Pancreas (tissue), 10 donors: ENCODE results near the gene TBCCD1. TPM values are rescaled to one million over a fixed set of nuclear protein-coding genes. Genes with fewer than 3 reads are reported as not detected.
A peak's percentile ranks its signal among the peaks of the same experiment; 100 is the strongest.

Experiments
- ATAC-seq, 4 donors: fragments of 200-7000 bp; cut with Tn5 transposase; one replicate each; pipeline versions ENCODE4 v1.8.0 to v1.9.1; 2020; ENCODE audit warnings: mild to moderate bottlenecking in 4 of 4, moderate library complexity in 4 of 4
- DNase-seq, 6 donors: peaks; one replicate each; pipeline ENCODE4 v3.0.0-alpha.2; 2020
- FAIRE-seq: peaks from 2 replicates; lab custom pipeline; 2012; peaks lifted over from hg19 to GRCh38; lab: Jason Lieb, UNC
- H3K27ac ChIP-seq, 4 donors: fragments of 200-600 bp; sonication (generic); 1 replicate in 3 of 4; 2 replicates in 1 of 4; pipeline versions ENCODE4 v1.5.0 to v1.8.0; 2020
- H3K27me3 ChIP-seq, 4 donors: fragments of 200-600 bp; one replicate each; pipeline ENCODE4 v1.8.0; 2021
- H3K36me3 ChIP-seq, 3 donors: fragments of 200-600 bp; sonication (generic) in 1 of 3; one replicate each; pipeline versions ENCODE4 v1.5.0 to v1.8.0; 2020 to 2021
- H3K4me1 ChIP-seq, 3 donors: fragments of 200-600 bp; one replicate each; pipeline ENCODE4 v1.8.0; 2021
- H3K4me3 ChIP-seq, 4 donors: fragments of 200-600 bp; sonication (generic) in 2 of 4; one replicate each; pipeline versions ENCODE4 v1.5.0 to v1.8.0; 2020 to 2021
- H3K9me3 ChIP-seq, 4 donors: fragments of 200-600 bp; one replicate each; pipeline ENCODE4 v1.8.0; 2021
- WGBS, 2 donors: extraction: QIAGEN DNeasy Blood & Tissue Kit; methylation state at CpG; one replicate each; pipeline ENCODE4 v1.1.7; 2013; 5-methylcytosine and 5-hydroxymethylcytosine counted together
- intact Hi-C, 3 donors: fragments of 100-400 bp; cut with DNase I; formaldehyde crosslinking; loops; one replicate each; pipeline versions ENCODE4 v1.11.1 to v1.14.2; 2022
- polyA plus RNA-seq, 2 donors: library from polyadenylated mRNA; stranded (reverse); fragments of 200-250 nt; gene quantifications; one replicate each; pipeline ENCODE4 v1.2.3, GENCODE V29; 2013
- total RNA-seq, 6 donors: library from RNA; stranded (reverse); fragmentation: NEBNext Ultra II Directional in 4 of 6; extraction: Animal tissue kit (Norgen Biotek cat#: 25700) in 4 of 6; gene quantifications; one replicate each; pipeline versions ENCODE4 v1.2.1 to v1.2.4, GENCODE V29; 2021 to 2023
- TF ChIP-seq, protein P1 (sequence below), 4 donors: fragments of 200-600 bp; sonication (generic) in 3 of 4; IDR thresholded peaks; one replicate each; pipeline versions ENCODE4 v1.5.0 to v1.8.0; 2021; ENCODE audit warnings: antibody characterized with exemption in 4 of 4
- donor health status: healthy with polysubstance abuse.
- donor health status: DM: no; HTN: no; CAD: no; lungs with moderate emphysema.
- donor health status: DM: no; HTN: no; CAD: no.
- donor health status: control.
- donor health status: control.
- donor health status: Bipolar disorder and iron deficiency.
- donor health status: DM: yes; HTN: yes; CAD: no.
- donor health status: DM: no; HTN: no; CAD: no.
- donor health status: DM: no; HTN: no; CAD: no.
- donor health status: DM: yes; HTN: yes; CAD: no.

TBCCD1 gene
- total and polyA plus RNA-seq, 8 donors = 2.6 to 7.4 (median 5.1) TPM

DNA sequence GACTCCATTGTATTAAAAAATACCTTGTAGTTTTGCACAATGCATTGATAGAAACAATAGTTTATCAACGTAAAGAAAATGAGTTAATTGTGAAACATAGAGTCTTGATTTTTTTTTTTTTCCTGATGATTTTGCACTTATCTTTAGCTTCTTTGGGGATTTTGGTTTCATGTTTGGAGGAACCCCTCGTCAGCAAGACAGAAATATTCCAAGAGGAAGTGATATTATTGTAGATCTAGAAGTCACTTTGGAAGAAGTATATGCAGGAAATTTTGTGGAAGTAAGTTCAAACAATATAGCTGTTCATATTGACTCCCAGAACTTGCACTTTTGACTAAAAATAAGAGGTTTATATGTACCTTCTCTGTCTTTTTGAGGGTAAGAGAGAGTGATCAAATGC is 10.4 kb upstream of the TBCCD1 start:
- WGBS, 2 donors = 70 to 73% methylated on average over 2 of the region's 2 CpGs
- Histone ChIP-seq H3K27ac (no peak overlapping the region), H3K9me3 (no peaks in the 10 kb centered on the region), H3K4me3 (no peak overlapping the region), H3K4me1 (peaks cover 9 to 15% (median 14%) of the 10 kb centered on the region in 3 donors), H3K27me3 (no peaks in the 10 kb centered on the region), H3K36me3 (peaks cover 0 to 62% (median 9%) of the 10 kb centered on the region in 3 donors)
- intact Hi-C loops = no loop called here
- TF ChIP-seq, protein P1, sequence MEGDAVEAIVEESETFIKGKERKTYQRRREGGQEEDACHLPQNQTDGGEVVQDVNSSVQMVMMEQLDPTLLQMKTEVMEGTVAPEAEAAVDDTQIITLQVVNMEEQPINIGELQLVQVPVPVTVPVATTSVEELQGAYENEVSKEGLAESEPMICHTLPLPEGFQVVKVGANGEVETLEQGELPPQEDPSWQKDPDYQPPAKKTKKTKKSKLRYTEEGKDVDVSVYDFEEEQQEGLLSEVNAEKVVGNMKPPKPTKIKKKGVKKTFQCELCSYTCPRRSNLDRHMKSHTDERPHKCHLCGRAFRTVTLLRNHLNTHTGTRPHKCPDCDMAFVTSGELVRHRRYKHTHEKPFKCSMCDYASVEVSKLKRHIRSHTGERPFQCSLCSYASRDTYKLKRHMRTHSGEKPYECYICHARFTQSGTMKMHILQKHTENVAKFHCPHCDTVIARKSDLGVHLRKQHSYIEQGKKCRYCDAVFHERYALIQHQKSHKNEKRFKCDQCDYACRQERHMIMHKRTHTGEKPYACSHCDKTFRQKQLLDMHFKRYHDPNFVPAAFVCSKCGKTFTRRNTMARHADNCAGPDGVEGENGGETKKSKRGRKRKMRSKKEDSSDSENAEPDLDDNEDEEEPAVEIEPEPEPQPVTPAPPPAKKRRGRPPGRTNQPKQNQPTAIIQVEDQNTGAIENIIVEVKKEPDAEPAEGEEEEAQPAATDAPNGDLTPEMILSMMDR (IDR thresholded peaks at IDR 0.05) = no peak
- ATAC-seq (no peak), DNase-seq (no peak), FAIRE-seq (no peak)

DNA sequence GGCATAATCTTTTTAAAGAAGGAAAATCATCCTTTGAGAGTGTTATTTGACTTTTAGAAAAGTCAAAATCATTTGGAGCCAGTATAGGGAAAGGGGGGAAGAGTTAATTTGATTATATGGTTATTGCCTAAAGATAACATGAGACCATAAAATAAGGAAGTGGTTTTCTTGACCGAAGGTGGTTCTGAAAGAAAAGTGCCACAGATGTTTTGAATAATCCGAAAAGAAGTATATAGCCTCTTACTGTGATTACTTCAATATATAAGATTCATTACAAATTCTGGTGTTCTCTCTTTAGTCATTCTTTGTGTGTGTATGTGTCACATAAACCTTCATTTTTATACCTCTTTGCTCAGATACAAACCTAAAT is 4.5 kb upstream of the TBCCD1 start:
- no peak overlapping the region for H3K27ac ChIP-seq
- 42 to 49% methylated on average over 2 of the region's 2 CpGs for WGBS, 2 donors
- H3K9me3 ChIP-seq = no peaks in the 10 kb centered on the region
- H3K36me3 ChIP-seq = peaks cover 0 to 20% (median 8%) of the 10 kb centered on the region in 3 donors
- DNase-seq (no peak), ATAC-seq (no peak), FAIRE-seq (no peak)
- no peaks in the 10 kb centered on the region for H3K27me3 ChIP-seq
- H3K4me1 ChIP-seq = peaks cover 15 to 27% (median 25%) of the 10 kb centered on the region in 3 donors
- TF ChIP-seq, protein P1 (IDR thresholded peaks at IDR 0.05) = no peak
- H3K4me3 ChIP-seq = peak overlapping the region in 3 of 4 donors; percentile 61 to 90 (median 82)
- intact Hi-C loops = no loop called here

DNA sequence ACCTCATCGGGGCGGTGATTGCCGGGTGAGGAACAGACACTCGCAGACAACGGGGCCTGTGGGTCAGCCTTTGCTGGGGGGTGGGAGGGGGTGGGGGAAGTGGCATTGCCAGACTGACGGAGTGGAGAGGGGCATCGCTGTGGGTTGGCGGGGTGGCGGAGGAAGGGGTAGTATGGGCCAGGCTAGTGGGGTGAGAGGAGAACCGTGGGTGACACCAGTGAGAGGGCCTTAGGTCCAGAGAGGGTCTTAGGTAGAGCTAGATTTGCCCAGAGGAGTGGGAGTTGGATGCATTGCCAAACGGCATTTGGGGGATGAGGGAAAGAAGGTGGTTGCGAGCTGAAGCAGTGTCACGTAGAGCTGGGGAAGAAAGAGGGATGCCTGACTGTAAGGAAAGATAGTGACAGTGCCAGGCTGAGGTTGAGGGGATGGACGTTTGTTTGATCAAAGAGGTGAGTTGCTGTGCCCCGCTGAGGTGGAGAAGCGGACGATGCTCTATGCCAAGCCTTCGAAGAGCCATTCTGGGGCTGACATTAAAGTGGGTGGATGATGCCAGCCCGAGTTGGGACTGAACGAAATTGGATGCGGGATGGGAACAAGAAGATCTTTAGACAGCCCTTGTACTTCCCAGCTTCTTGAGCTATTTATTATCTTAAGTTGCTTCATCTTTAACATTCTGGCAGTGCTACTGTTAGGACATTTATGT is 4.0 kb upstream of the TBCCD1 start:
- WGBS, 2 donors = 3 to 4% methylated on average over 21 of the region's 21 CpGs
- FAIRE-seq (no peak), DNase-seq (peak in 1 of 6 donors; percentile 33), ATAC-seq (no peak)
- Histone ChIP-seq H3K4me1 (peaks cover 15 to 27% (median 25%) of the 10 kb centered on the region in 3 donors), H3K4me3 (peak overlapping the region; percentile 56 to 90 (median 72)), H3K27me3 (no peaks in the 10 kb centered on the region), H3K36me3 (peaks cover 0 to 15% (median 8%) of the 10 kb centered on the region in 3 donors), H3K9me3 (no peaks in the 10 kb centered on the region), H3K27ac (peak overlapping the region; percentile 83 to 91 (median 86))
- intact Hi-C loops = no loop called here
- TF ChIP-seq, protein P1 (IDR thresholded peaks at IDR 0.05) = no peak

DNA sequence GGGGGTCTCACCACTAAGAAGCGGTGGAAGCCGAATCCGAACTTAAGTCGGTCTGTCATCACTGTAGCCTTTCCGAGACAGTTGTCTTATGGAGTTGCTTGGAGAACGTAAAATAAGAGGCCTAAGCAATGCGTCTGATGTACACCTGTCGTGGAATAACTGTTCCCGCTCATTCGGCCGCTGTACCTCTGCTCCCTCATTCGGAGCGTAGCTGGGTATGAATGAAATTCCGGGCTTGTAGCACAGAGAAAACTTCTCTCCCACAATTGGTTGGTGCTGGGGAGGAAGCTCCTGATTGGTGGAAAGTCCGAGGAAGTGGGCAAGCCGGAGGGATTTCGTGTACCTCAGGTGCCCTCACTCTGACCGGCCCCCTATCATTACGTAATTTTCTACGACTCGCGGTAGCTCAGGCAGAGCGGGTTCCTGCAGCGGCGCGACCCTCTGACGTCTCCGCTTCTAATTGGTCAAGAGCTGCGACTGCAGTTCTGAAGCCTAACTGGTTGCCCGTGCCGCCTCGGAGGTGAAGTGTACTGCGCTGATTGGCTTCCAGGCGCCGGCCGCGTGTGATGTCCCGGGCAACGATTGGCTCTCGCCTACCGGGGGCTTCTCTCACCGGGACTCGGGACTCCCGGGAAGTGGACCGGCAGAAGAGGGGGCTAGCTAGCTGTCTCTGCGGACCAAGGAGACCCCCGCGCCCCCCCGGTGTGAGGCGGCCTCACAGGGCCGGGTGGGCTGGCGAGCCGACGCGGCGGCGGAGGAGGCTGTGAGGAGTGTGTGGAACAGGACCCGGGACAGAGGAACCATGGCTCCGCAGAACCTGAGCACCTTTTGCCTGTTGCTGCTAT is 3.2 kb upstream of the TBCCD1 start, which contains the start of gene DNAJB11:
DNAJB11 (plus strand) TSS at position 625 of the 845 bp plus-strand sequence; CDS start at position 803, 178 bp downstream.
- ATAC-seq (peak; percentile 83 to 94 (median 90)), DNase-seq (peak; percentile 96 to 100 (median 98)), FAIRE-seq (peak; percentile 98)
- Histone ChIP-seq H3K4me3 (peak within 1 kb of the TSS; percentile 56 to 90 (median 72)), H3K27me3 (no peaks in the 10 kb centered on the region), H3K27ac (peak within 1 kb of the TSS; percentile 83 to 91 (median 86)), H3K4me1 (peaks cover 15 to 30% (median 25%) of the 10 kb centered on the region in 3 donors), H3K9me3 (no peaks in the 10 kb centered on the region), H3K36me3 (peaks cover 0 to 8% (median 3%) of the 10 kb centered on the region in 3 donors)
- TF ChIP-seq, protein P1 (IDR thresholded peaks at IDR 0.05) = no peak
- intact Hi-C loops = no loop called here
- 0% methylated on average over 59 of the region's 59 CpGs for WGBS, 2 donors
